Activated T-helper 1 cell treated with Interleukin-2 at 50 U/mL for 16 hours (primary cell): ENCODE data around the gene DENND1A.

ENCODE experiments used
- DNase-seq: peaks from one replicate; pipeline ENCODE4 v3.0.0-alpha.2; 2020; ENCODE audit warnings: low read depth

Gene DENND1A

GRCh38 chr9:123684393-123685149, 245.4 kb downstream of the DENND1A start:
- DNase-seq = no peak

GRCh38 chr9:123682746-123683145, 247.2 kb downstream of the DENND1A start:
- DNase-seq = no peak

- DNase-seq = no peak
These were observed 249.6 kb downstream of the DENND1A start for GRCh38 chr9:123680352-123680751.

- DNase-seq = no peak
These were observed 250.5 kb downstream of the DENND1A start for GRCh38 chr9:123679330-123679987.

GRCh38 chr9:123678878-123679329, 251.0 kb downstream of the DENND1A start:
- no peak for DNase-seq

- no peak for DNase-seq
These were observed 251.7 kb downstream of the DENND1A start for GRCh38 chr9:123678038-123678877.

GRCh38 chr9:123676869-123677268, 253.1 kb downstream of the DENND1A start:
- DNase-seq = no peak

GRCh38 chr9:123669346-123669745, 260.6 kb downstream of the DENND1A start:
- no peak for DNase-seq

GRCh38 chr9:123663529-123663928, 266.4 kb downstream of the DENND1A start:
- DNase-seq = no peak

- DNase-seq = no peak
These were observed 267.7 kb downstream of the DENND1A start for GRCh38 chr9:123662057-123662776.

- DNase-seq = no peak
These were observed 269.0 kb downstream of the DENND1A start for GRCh38 chr9:123660691-123661466.

GRCh38 chr9:123659358-123659757, 270.6 kb downstream of the DENND1A start:
- DNase-seq = no peak

GRCh38 chr9:123658792-123659191, 271.1 kb downstream of the DENND1A start:
- DNase-seq = no peak

GRCh38 chr9:123657941-123658340, 272.0 kb downstream of the DENND1A start:
- DNase-seq = no peak

GRCh38 chr9:123657099-123657498, 272.8 kb downstream of the DENND1A start:
- no peak for DNase-seq

GRCh38 chr9:123656565-123656964, 273.4 kb downstream of the DENND1A start:
- no peak for DNase-seq

- DNase-seq = no peak
These were observed 274.1 kb downstream of the DENND1A start for GRCh38 chr9:123655681-123656423.

- DNase-seq = no peak
These were observed 274.8 kb downstream of the DENND1A start for GRCh38 chr9:123654994-123655637.

- no peak for DNase-seq
These were observed 275.5 kb downstream of the DENND1A start for GRCh38 chr9:123654218-123654993.
